ENCODE data around the gene RAX2.

- TF ChIP-seq EZH2 (IDR thresholded peaks at IDR 0.05) (no peak), POLR2AphosphoS5 (IDR thresholded peaks at IDR 0.05; ENCODE audit: borderline replicate concordance, low read depth, low read length) (no peak)
Measured at GRCh38 chr19:3771906-3772455, at the start of gene RAX2.
